Progenitor cell of endocrine pancreas (in vitro differentiated cells): ENCODE measurements around the gene PCDHGC4. TPM values are rescaled to one million over a fixed set of nuclear protein-coding genes. Genes with fewer than 3 reads are reported as not detected.
A peak's percentile ranks its signal among the peaks of the same experiment; 100 is the strongest.

ENCODE experiments used
- DNase-seq: peaks from one replicate; pipeline ENCODE4 v3.0.0; 2021; ENCODE audit warnings: low spot score; ENCODE audit not compliant: unreplicated experiment
- H3K27ac Mint-ChIP-seq: 2 replicates; pipeline ENCODE4 v1.8.0; 2021; ENCODE audit warnings: mild to moderate bottlenecking, moderate library complexity, mixed read lengths
- H3K27me3 Mint-ChIP-seq: 2 replicates; pipeline ENCODE4 v1.8.0; 2021; ENCODE audit warnings: mixed read lengths
- H3K36me3 Mint-ChIP-seq: 2 replicates; pipeline ENCODE4 v1.8.0; 2022; ENCODE audit warnings: mixed read lengths; ENCODE audit not compliant: insufficient read depth
- H3K4me1 Mint-ChIP-seq: 2 replicates; pipeline ENCODE4 v1.8.0; 2021; ENCODE audit warnings: low read depth, mixed read lengths
- H3K4me3 Mint-ChIP-seq: 2 replicates; pipeline ENCODE4 v1.8.0; 2021; ENCODE audit warnings: low read depth, mild to moderate bottlenecking, moderate library complexity, mixed read lengths
- H3K9me3 Mint-ChIP-seq: 2 replicates; pipeline ENCODE4 v1.8.0; 2021; ENCODE audit warnings: low read depth, mixed read lengths
- total RNA-seq: library from RNA; stranded (reverse); gene quantifications from 2 replicates; pipeline ENCODE4 v1.2.1, GENCODE V29; 2021
- TF ChIP-seq, protein P1 (sequence below): fragments of 200-600 bp; sonication (generic); IDR thresholded peaks from one replicate; pipeline ENCODE4 v1.5.0; 2021; ENCODE audit warnings: antibody characterized with exemption, mild to moderate bottlenecking; ENCODE audit not compliant: unreplicated experiment

The PCDHGC4 gene
- total RNA-seq, 1 donor from 2014 or later: 3.8 TPM

DNA sequence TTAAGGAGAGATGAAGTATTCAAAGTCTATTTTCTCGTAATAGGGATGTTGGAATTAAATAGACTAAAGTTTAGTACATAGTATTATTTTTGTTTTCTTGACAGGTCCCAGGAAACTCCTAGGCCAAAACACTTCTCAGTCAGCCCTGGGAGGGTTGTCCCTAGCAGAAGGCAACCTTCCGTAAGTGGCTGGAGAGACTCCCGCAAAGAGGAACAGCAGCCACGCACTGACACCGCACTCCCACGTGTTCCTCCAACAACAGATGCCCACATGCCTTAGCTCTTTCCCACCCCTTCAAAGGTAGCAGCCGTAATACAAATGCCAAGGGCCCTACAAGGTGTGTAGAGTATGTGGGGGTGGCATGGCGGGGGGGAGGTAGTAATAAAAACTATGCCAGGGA is 32.5 kb downstream of the PCDHGC4 start:
- peaks cover 20% of the 10 kb centered on the region for H3K36me3 Mint-ChIP-seq
- TF ChIP-seq, protein P1, sequence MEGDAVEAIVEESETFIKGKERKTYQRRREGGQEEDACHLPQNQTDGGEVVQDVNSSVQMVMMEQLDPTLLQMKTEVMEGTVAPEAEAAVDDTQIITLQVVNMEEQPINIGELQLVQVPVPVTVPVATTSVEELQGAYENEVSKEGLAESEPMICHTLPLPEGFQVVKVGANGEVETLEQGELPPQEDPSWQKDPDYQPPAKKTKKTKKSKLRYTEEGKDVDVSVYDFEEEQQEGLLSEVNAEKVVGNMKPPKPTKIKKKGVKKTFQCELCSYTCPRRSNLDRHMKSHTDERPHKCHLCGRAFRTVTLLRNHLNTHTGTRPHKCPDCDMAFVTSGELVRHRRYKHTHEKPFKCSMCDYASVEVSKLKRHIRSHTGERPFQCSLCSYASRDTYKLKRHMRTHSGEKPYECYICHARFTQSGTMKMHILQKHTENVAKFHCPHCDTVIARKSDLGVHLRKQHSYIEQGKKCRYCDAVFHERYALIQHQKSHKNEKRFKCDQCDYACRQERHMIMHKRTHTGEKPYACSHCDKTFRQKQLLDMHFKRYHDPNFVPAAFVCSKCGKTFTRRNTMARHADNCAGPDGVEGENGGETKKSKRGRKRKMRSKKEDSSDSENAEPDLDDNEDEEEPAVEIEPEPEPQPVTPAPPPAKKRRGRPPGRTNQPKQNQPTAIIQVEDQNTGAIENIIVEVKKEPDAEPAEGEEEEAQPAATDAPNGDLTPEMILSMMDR: no peak
- no peaks in the 10 kb centered on the region for H3K9me3 Mint-ChIP-seq
- no peaks in the 10 kb centered on the region for H3K27me3 Mint-ChIP-seq
- H3K4me3 Mint-ChIP-seq: no peak overlapping the region
- DNase-seq: no peak
- peak overlapping the region; percentile 84 for H3K27ac Mint-ChIP-seq
- peaks cover 14% of the 10 kb centered on the region for H3K4me1 Mint-ChIP-seq

DNA sequence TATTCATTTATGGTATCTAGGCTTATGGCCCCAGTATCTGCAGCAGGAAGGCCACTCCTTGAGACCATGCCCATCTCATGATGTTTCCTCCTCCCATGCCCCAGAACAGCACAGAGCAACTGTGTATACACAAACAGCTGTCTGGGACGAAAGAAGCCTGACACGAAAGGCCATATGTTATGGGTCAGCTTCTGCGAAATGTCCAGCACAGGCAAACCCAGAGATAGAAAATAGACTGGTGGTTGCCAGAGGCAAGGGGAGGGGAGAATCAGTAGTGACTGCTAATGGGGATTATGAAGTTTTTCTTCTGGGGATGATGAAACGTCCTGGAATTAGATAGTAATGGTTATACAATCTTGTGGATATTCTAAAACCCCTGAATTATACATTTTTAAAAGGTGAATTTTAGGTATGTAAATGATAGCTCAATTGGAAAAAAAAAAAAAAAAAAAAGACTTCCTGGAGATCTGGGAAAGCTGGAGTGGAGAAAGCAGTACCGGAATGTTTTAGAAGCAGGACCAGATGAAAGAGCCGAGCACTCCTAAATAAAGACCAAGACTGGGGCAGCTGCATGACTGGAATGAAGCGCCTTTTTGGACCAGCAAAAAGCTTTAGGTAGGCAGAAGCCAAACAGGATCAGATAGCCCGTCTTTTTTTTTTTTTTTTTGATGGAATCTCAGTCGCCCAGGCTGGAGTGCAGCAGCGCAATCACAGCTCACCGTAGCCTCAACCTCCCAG is 33.2 kb downstream of the PCDHGC4 start:
- no peak overlapping the region for H3K4me3 Mint-ChIP-seq
- no peak for DNase-seq
- TF ChIP-seq, protein P1: no peak
- H3K27me3 Mint-ChIP-seq: no peaks in the 10 kb centered on the region
- no peaks in the 10 kb centered on the region for H3K9me3 Mint-ChIP-seq
- H3K27ac Mint-ChIP-seq: no peak overlapping the region
- H3K36me3 Mint-ChIP-seq: peaks cover 20% of the 10 kb centered on the region
- H3K4me1 Mint-ChIP-seq: peaks cover 10% of the 10 kb centered on the region

DNA sequence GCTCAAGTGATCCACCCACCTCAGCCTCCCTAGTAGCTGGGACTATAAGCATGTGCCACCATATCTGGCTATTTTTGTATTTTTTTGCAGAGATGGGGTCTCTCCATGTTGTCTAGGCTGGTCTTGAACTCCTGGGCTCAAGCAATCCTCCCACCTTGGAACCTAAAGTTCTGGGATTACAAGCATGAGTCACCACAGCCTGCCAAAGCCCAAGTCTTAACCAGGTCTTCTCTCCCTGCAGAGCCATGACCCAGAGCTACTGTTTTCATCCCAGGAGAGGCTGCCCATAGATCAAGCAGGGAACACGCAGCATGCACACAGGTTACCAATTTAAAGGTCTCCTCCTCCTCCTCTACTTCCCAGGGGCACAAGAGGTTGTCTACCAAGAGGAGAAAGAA is 33.8 kb downstream of the PCDHGC4 start:
- no peaks in the 10 kb centered on the region for H3K27me3 Mint-ChIP-seq
- H3K27ac Mint-ChIP-seq: no peak overlapping the region
- TF ChIP-seq, protein P1: no peak
- H3K4me1 Mint-ChIP-seq: peaks cover 9% of the 10 kb centered on the region
- H3K4me3 Mint-ChIP-seq: no peak overlapping the region
- no peak for DNase-seq
- peaks cover 20% of the 10 kb centered on the region for H3K36me3 Mint-ChIP-seq
- H3K9me3 Mint-ChIP-seq: no peaks in the 10 kb centered on the region

- Mint-ChIP-seq H3K27me3 (no peaks in the 10 kb centered on the region), H3K4me3 (no peak overlapping the region), H3K27ac (no peak overlapping the region), H3K9me3 (no peaks in the 10 kb centered on the region), H3K4me1 (peaks cover 8% of the 10 kb centered on the region), H3K36me3 (peaks cover 24% of the 10 kb centered on the region)
- no peak for DNase-seq
- TF ChIP-seq, protein P1: no peak
Measured at GRCh38 chr5:141519605-141520565, 35.1 kb downstream of the PCDHGC4 start.

DNA sequence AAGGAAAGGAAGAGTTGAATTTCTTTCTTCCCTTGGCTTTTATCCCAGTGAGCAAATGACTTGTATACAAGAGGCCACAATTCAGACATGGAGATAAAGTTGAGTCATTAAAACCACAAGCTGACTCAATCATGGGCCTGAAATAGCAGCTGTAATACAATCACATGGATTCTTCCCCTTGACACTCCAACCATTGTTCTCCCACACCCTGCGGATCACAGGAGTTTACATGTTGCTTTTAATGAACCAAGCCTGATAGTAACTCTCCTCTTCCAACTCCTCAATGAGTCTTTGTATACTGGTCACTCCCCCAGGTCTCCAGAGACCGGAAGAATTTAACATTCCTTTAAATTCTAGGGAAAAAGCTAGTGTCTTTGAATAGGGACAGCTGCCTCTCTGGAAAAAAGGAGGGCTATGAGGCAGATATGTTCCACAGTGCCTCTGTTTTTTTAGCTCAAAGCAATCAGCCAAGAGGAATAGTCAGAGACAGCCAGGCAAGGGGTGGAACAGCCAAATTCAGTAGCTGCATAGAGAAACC is 36.5 kb downstream of the PCDHGC4 start:
- peaks cover 20% of the 10 kb centered on the region for H3K4me1 Mint-ChIP-seq

More for the DNA sequence above, 36.5 kb downstream of the PCDHGC4 start:
- H3K4me3 Mint-ChIP-seq: no peak overlapping the region
- H3K27ac Mint-ChIP-seq: peak overlapping the region; percentile 74
- TF ChIP-seq, protein P1: no peak
- no peaks in the 10 kb centered on the region for H3K27me3 Mint-ChIP-seq
- peaks cover 28% of the 10 kb centered on the region for H3K36me3 Mint-ChIP-seq
- no peaks in the 10 kb centered on the region for H3K9me3 Mint-ChIP-seq
- DNase-seq: no peak
